ENCODE results near the gene STK24. TPM values are rescaled to one million over a fixed set of nuclear protein-coding genes. Genes with fewer than 3 reads are reported as not detected.

The STK24 gene
- total and polyA plus RNA-seq, 4 donors = 39.9 to 64.5 (median 58.1) TPM

DNA sequence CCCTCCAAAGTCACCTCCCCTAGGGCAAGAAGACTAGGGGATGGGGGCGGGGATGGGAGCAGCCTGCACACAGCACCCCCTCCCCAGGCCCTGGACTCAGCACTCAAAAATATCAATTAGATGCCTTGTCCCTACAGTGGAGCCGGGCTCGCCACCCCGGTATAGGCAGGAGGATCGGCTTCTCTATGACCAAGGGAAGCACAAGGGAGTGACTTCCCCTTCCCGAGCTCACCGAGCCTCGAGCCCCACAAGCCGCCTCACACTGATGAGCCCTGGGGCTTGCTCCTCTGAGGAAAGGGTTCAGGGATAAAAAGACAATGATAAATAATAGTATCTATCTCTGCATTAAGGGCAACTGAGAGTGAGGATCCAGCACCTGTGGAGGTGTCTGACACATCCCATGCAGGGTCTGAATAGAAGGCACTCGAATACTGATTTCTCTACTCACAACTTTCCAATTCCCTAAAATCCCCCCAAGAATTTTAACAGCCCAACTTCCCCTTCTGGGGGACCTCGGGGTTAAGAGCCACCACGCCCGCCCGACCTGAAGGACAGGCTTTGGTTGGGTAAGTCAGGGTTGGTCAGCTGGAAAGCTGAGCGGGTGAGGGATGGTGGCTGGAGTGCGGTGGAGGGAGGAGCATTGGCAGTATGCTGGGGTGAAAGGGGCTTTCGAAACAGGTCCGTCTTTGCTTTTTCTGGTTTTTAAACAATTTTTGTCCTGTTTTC lies 51.3 kb downstream of the STK24 start:
- DNase-seq (no peak), ATAC-seq (ENCODE audit: low FRiP score) (no peak)
- no peak overlapping the region for H3K4me3 ChIP-seq (ENCODE audit: low read length in 2 of 2)
- no peaks in the 10 kb centered on the region for H3K9me3 ChIP-seq (ENCODE audit: control insufficient read depth, low read length)
- H3K4me1 ChIP-seq (ENCODE audit: control insufficient read depth in 1 of 2, insufficient read depth in 2 of 2, low read length in 2 of 2) = no peaks in the 10 kb centered on the region
- intact Hi-C loops (cut with DNase I) = no loop called here
- H3K36me3 ChIP-seq (ENCODE audit: control insufficient read depth in 1 of 2, insufficient read depth in 2 of 2, low read length in 1 of 2) = no peaks in the 10 kb centered on the region
- H3K27me3 ChIP-seq (ENCODE audit: control insufficient read depth in 1 of 2, insufficient read depth in 2 of 2, low read length in 1 of 2) = no peaks in the 10 kb centered on the region
- H3K27ac ChIP-seq (ENCODE audit: low read depth in 1 of 2, low read length in 2 of 2) = no peak overlapping the region
- WGBS, 2 donors = 91 to 94% methylated on average over 18 of the region's 18 CpGs

DNA sequence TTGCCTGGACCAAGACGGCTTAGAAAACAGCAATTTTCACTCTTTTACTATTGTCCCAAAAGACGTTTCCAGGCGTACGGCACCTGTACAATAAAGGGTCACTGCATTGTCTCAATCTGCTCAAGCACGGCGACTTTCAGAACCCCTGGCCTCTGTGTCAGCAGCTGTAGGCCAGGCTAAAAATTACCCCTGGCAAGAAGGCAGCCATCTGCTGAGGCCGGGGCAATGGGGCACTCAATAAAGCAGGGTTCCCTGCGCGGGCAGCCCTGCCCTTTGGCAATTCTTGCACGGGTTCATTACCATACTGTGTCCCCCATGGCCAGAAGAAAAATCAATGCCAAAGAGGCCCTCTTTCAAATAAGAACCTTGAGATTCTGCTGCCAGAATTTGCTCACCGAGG lies 52.1 kb downstream of the STK24 start:
- Histone ChIP-seq H3K4me1 (ENCODE audit: control insufficient read depth in 1 of 2, insufficient read depth in 2 of 2, low read length in 2 of 2) (no peaks in the 10 kb centered on the region), H3K27ac (ENCODE audit: low read depth in 1 of 2, low read length in 2 of 2) (no peak overlapping the region), H3K9me3 (ENCODE audit: control insufficient read depth, low read length) (no peaks in the 10 kb centered on the region), H3K36me3 (ENCODE audit: control insufficient read depth in 1 of 2, insufficient read depth in 2 of 2, low read length in 1 of 2) (no peaks in the 10 kb centered on the region), H3K4me3 (ENCODE audit: low read length in 2 of 2) (no peak overlapping the region), H3K27me3 (ENCODE audit: control insufficient read depth in 1 of 2, insufficient read depth in 2 of 2, low read length in 1 of 2) (no peaks in the 10 kb centered on the region)
- intact Hi-C loops (cut with DNase I) = no loop called here
- DNase-seq (no peak), ATAC-seq (ENCODE audit: low FRiP score) (no peak)
- 67 to 68% methylated on average over 11 of the region's 11 CpGs for whole genome bisulfite sequencing, 2 donors

DNA sequence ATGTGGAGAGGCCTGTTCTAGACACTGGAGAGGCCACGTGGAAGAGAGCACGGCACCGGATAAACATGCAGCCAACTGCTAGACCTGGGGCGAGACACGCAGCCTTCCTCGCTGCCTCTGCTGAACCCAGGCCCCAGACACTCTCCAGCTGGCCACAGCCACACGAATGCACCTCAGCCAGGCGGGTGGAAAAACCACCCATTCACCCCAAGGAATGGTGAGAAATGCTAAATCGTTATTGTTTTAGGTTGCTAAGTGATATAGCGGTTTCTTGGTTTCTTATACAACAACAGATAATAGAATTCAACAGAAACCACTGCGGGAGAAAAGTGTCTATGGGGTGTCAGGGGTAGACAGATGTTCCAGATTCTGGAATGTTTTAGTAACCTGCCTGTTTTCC lies 52.5 kb downstream of the STK24 start:
- H3K27ac ChIP-seq (ENCODE audit: low read depth in 1 of 2, low read length in 2 of 2) = no peak overlapping the region
- DNase-seq (no peak), ATAC-seq (ENCODE audit: low FRiP score) (no peak)
- no peaks in the 10 kb centered on the region for H3K4me1 ChIP-seq (ENCODE audit: control insufficient read depth in 1 of 2, insufficient read depth in 2 of 2, low read length in 2 of 2)
- intact Hi-C loops (cut with DNase I) = no loop called here
- H3K4me3 ChIP-seq (ENCODE audit: low read length in 2 of 2) = no peak overlapping the region
- no peaks in the 10 kb centered on the region for H3K36me3 ChIP-seq (ENCODE audit: control insufficient read depth in 1 of 2, insufficient read depth in 2 of 2, low read length in 1 of 2)
- no peaks in the 10 kb centered on the region for H3K9me3 ChIP-seq (ENCODE audit: control insufficient read depth, low read length)
- H3K27me3 ChIP-seq (ENCODE audit: control insufficient read depth in 1 of 2, insufficient read depth in 2 of 2, low read length in 1 of 2) = no peaks in the 10 kb centered on the region
- WGBS, 2 donors = 93 to 96% methylated on average over 11 of the region's 11 CpGs

DNA sequence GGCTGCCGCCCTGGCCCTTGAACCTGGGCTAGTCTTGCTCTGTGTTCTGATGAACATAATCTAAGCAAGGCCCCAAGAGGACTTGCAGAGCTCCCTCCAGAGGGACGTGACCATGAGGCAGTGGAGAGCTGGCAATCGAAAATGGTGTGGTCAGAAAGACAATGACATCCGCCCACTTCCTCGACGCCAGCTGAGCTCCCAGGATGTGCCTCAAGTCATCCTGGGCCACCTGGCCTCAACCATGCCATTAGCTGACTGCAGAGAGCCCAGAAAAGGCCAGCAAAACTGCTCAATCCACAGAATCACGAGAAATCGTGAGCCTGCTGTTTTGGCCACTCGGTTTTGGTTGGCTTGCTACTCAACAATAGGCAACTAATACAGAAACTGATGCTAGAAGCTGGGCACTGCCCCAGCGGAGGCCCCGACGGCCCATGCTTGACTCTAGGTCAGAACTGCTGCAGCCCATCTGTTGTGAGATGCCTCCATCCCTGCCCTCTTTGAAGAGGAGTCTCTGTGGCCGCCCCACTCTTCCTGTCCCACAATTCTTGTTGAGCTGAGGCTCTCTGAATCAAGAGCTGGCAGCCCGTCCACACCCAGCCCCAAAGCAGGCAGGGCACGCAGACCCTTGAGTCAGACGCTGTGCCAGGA lies 53.3 kb downstream of the STK24 start:
- ATAC-seq (ENCODE audit: low FRiP score) = no peak
- no peak overlapping the region for H3K4me3 ChIP-seq (ENCODE audit: low read length in 2 of 2)
- no peaks in the 10 kb centered on the region for H3K4me1 ChIP-seq (ENCODE audit: control insufficient read depth in 1 of 2, insufficient read depth in 2 of 2, low read length in 2 of 2)
- no peaks in the 10 kb centered on the region for H3K9me3 ChIP-seq (ENCODE audit: control insufficient read depth, low read length)
- H3K27ac ChIP-seq (ENCODE audit: low read depth in 1 of 2, low read length in 2 of 2) = no peak overlapping the region
- intact Hi-C loops (cut with DNase I) = no loop called here
- H3K27me3 ChIP-seq (ENCODE audit: control insufficient read depth in 1 of 2, insufficient read depth in 2 of 2, low read length in 1 of 2) = no peaks in the 10 kb centered on the region
- H3K36me3 ChIP-seq (ENCODE audit: control insufficient read depth in 1 of 2, insufficient read depth in 2 of 2, low read length in 1 of 2) = no peaks in the 10 kb centered on the region
- 96 to 99% methylated on average over 16 of the region's 16 CpGs for WGBS, 2 donors
- no peak for DNase-seq

DNA sequence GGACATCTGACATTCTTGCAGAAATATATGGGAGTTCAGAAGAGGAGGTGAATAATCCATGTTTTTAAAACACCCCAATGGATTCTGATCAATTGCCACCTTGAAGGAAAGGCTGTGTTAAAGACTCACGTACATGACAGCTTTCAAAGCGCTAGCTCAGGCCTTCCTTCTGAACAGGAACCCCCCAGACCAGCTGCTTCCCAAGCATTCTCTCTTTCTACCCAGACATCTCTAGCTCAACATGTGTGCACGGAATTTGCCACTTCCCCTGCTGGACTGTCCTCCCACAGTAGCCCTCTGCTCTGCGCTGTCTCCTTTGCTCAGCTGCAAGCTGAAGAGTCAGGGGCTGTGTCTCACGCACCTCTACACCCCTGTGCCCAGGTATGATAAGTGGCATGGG lies 54.5 kb downstream of the STK24 start:
- DNase-seq (no peak), ATAC-seq (ENCODE audit: low FRiP score) (no peak)
- no peaks in the 10 kb centered on the region for H3K36me3 ChIP-seq (ENCODE audit: control insufficient read depth in 1 of 2, insufficient read depth in 2 of 2, low read length in 1 of 2)
- intact Hi-C loops (cut with DNase I) = no loop called here
- H3K9me3 ChIP-seq (ENCODE audit: control insufficient read depth, low read length) = no peaks in the 10 kb centered on the region
- H3K27ac ChIP-seq (ENCODE audit: low read depth in 1 of 2, low read length in 2 of 2) = no peak overlapping the region
- H3K4me3 ChIP-seq (ENCODE audit: low read length in 2 of 2) = no peak overlapping the region
- H3K4me1 ChIP-seq (ENCODE audit: control insufficient read depth in 1 of 2, insufficient read depth in 2 of 2, low read length in 2 of 2) = no peaks in the 10 kb centered on the region
- 96% methylated on average over 5 of the region's 5 CpGs for WGBS, 2 donors
- H3K27me3 ChIP-seq (ENCODE audit: control insufficient read depth in 1 of 2, insufficient read depth in 2 of 2, low read length in 1 of 2) = no peaks in the 10 kb centered on the region

DNA sequence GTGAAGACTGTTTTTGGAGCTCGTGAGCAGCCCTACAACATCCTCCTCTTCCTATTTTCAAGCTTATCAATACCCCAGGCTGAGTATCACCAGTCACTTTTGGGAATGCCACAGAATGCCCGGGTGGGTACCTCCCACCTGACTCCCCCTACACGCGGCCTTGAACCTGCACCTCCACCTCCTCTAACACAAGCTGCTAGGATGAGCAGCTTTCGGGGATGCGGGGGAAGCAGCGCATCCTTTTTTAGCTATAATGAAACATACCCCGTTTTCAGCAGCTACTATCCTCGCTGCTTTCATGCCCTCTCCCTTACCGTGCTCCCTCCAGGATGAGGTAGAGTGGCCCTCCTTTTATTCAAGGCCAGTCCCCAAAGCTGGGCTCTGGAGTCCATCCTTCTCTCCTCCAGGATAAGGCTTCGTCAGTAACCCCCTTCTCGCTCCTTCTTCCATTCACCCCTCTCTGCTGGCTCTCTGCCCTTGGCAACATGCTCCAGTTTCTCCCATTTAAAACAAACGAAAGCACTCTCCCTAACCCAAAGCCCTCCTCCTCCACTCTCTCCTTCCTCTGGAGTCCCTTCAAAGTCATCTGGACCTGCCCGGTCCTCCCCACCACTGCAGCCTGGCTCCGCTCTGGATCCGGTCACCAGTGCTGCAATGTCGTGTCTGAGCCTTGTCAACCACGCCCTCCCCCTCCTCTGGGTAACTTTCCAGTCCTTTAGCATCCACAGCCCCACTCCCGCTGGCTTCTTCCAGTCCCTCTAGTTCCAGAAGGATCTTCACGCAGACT lies 55.3 kb downstream of the STK24 start:
- H3K27ac ChIP-seq (ENCODE audit: low read depth in 1 of 2, low read length in 2 of 2) = no peak overlapping the region
- no peaks in the 10 kb centered on the region for H3K4me1 ChIP-seq (ENCODE audit: control insufficient read depth in 1 of 2, insufficient read depth in 2 of 2, low read length in 2 of 2)
- ATAC-seq (ENCODE audit: low FRiP score) (no peak), DNase-seq (no peak)
- no peak overlapping the region for H3K4me3 ChIP-seq (ENCODE audit: low read length in 2 of 2)
- H3K36me3 ChIP-seq (ENCODE audit: control insufficient read depth in 1 of 2, insufficient read depth in 2 of 2, low read length in 1 of 2) = no peaks in the 10 kb centered on the region
- intact Hi-C loops (cut with DNase I) = no loop called here
- H3K27me3 ChIP-seq (ENCODE audit: control insufficient read depth in 1 of 2, insufficient read depth in 2 of 2, low read length in 1 of 2) = no peaks in the 10 kb centered on the region
- H3K9me3 ChIP-seq (ENCODE audit: control insufficient read depth, low read length) = no peaks in the 10 kb centered on the region
- WGBS, 2 donors = 89 to 90% methylated on average over 20 of the region's 20 CpGs

DNA sequence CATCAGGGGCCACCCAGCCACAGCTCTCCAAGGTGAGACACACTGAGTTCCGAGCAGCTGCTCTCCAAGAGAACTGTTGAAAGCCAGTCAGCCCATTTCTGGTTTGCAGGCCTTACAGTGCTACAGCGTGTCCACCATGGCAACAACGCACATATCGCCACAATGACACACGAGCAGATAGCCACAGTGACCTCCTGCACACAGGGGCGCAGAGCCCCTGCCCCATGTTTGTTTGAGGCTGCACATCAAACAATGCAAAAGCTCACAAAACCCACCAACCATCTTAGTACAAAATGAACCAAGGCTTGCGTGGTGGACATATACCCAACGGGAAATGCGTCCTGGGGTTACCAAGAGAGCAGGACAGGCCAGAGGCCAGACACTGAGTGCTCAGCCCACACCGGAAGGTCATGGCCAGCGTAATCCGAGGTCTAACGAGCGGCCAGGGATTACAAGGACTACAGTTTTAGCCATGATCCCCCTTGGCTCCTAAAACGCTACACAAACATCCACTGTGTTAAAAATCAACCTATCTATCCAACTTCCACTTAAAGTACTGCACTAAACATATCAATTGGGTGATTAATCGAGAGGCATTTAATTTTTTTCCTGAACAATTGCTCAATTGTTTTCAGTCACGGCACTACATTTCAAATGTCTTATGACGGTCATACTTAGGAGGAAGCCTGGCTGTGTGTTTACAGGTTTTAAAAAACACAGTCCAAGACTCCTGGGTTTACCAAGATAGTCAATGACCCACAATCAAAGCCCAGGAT lies 56.0 kb downstream of the STK24 start:
- intact Hi-C loops (cut with DNase I) = no loop called here
- no peak for ATAC-seq (ENCODE audit: low FRiP score)
- Histone ChIP-seq H3K36me3 (ENCODE audit: control insufficient read depth in 1 of 2, insufficient read depth in 2 of 2, low read length in 1 of 2) (no peaks in the 10 kb centered on the region), H3K4me1 (ENCODE audit: control insufficient read depth in 1 of 2, insufficient read depth in 2 of 2, low read length in 2 of 2) (no peaks in the 10 kb centered on the region), H3K9me3 (ENCODE audit: control insufficient read depth, low read length) (no peaks in the 10 kb centered on the region), H3K27me3 (ENCODE audit: control insufficient read depth in 1 of 2, insufficient read depth in 2 of 2, low read length in 1 of 2) (no peaks in the 10 kb centered on the region), H3K4me3 (ENCODE audit: low read length in 2 of 2) (no peak overlapping the region), H3K27ac (ENCODE audit: low read depth in 1 of 2, low read length in 2 of 2) (no peak overlapping the region)
- 97 to 98% methylated on average over 18 of the region's 18 CpGs for WGBS, 2 donors
- no peak for DNase-seq

DNA sequence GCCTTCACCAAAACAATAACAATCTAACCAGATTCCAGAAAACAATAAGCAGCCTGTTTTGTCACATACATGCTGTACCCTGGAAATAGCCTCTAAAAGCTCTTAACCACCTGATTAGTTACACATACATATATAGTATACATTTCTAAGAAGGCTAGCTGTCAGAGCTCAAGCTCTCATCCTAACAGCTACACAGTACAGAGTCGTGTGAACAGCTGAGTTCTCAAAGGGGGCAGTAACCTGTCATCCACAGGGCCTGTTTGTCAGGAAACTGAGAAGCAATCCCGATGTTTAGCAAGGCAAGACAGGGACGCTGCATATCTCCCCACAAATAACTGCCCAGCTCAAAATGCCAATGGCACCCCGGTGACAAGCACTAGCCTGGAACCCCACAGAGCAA lies 56.9 kb downstream of the STK24 start:
- ATAC-seq (ENCODE audit: low FRiP score) = no peak
- H3K4me1 ChIP-seq (ENCODE audit: control insufficient read depth in 1 of 2, insufficient read depth in 2 of 2, low read length in 2 of 2) = no peaks in the 10 kb centered on the region
- no peaks in the 10 kb centered on the region for H3K36me3 ChIP-seq (ENCODE audit: control insufficient read depth in 1 of 2, insufficient read depth in 2 of 2, low read length in 1 of 2)
- no peaks in the 10 kb centered on the region for H3K27me3 ChIP-seq (ENCODE audit: control insufficient read depth in 1 of 2, insufficient read depth in 2 of 2, low read length in 1 of 2)
- DNase-seq = no peak
- H3K4me3 ChIP-seq (ENCODE audit: low read length in 2 of 2) = no peak overlapping the region
- WGBS, 2 donors = 78 to 81% methylated on average over 4 of the region's 4 CpGs
- H3K27ac ChIP-seq (ENCODE audit: low read depth in 1 of 2, low read length in 2 of 2) = no peak overlapping the region
- no peaks in the 10 kb centered on the region for H3K9me3 ChIP-seq (ENCODE audit: control insufficient read depth, low read length)
- intact Hi-C loops (cut with DNase I) = no loop called here

Data from aorta (tissue), 5 donors.